Measurements from ENCODE around the gene C18orf63.
A peak's percentile ranks its signal among the peaks of the same experiment; 100 is the strongest.
"Not testable (repeated sequence)": the region's sequence is repeated elsewhere in the genome, so short reads cannot be mapped to it uniquely, and the experiment has no call there.

C18orf63 gene

DNA sequence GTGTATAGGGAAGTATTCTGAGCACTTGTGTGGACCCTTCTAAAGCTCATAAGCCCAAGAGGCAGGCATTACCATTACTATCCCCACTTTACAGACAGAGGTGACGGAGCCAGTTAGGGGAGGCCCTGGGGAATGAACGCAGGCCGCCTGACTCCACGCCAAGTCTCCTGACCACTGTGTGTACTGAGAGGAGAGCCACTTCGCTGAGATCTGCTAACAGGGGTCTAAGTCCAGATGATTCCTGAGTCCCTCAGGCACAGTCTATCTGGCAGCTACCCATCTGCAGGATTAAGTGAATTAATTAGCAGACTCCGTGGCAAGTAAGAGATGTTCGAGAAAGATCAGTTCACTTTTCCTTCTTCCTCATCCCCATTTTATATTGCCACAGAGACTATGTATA, 37.6 kb upstream of the C18orf63 start:
- Histone ChIP-seq H3K27ac (ENCODE audit: low read depth in 2 of 2, low read length in 2 of 2) (no peak overlapping the region), H3K27me3 (ENCODE audit: control insufficient read depth in 2 of 2, insufficient read depth in 2 of 2, low read length in 2 of 2) (no peaks in the 10 kb centered on the region), H3K9me3 (ENCODE audit: control insufficient read depth in 2 of 2, low read length in 2 of 2) (no peaks in the 10 kb centered on the region), H3K36me3 (ENCODE audit: control insufficient read depth in 2 of 2, insufficient read depth in 2 of 2, low read length in 2 of 2) (no peaks in the 10 kb centered on the region), H3K4me1 (ENCODE audit: control insufficient read depth in 2 of 2, insufficient read depth in 2 of 2, low read length in 2 of 2) (peaks cover 13 to 18% of the 10 kb centered on the region in 2 donors), H3K4me3 (ENCODE audit: low read length in 2 of 2) (no peak overlapping the region), H3K9ac (ENCODE audit: low read depth in 1 of 2, low read length in 2 of 2) (no peak overlapping the region)

- no peak overlapping the region for H3K27ac ChIP-seq (ENCODE audit: low read depth in 2 of 2, low read length in 2 of 2)
- H3K9me3 ChIP-seq (ENCODE audit: control insufficient read depth in 2 of 2, low read length in 2 of 2), result no peaks in the 10 kb centered on the region
- no peak overlapping the region for H3K9ac ChIP-seq (ENCODE audit: low read depth in 1 of 2, low read length in 2 of 2)
- no peak overlapping the region for H3K4me3 ChIP-seq (ENCODE audit: low read length in 2 of 2)
- H3K36me3 ChIP-seq (ENCODE audit: control insufficient read depth in 2 of 2, insufficient read depth in 2 of 2, low read length in 2 of 2), result no peaks in the 10 kb centered on the region
- H3K4me1 ChIP-seq (ENCODE audit: control insufficient read depth in 2 of 2, insufficient read depth in 2 of 2, low read length in 2 of 2), result peaks cover 14 to 21% of the 10 kb centered on the region in 2 donors
- no peaks in the 10 kb centered on the region for H3K27me3 ChIP-seq (ENCODE audit: control insufficient read depth in 2 of 2, insufficient read depth in 2 of 2, low read length in 2 of 2)
Observed at GRCh38 chr18:74278983-74279382, 36.7 kb upstream of the C18orf63 start.

- Histone ChIP-seq H3K27ac (ENCODE audit: low read depth in 2 of 2, low read length in 2 of 2) (no peak overlapping the region), H3K4me1 (ENCODE audit: control insufficient read depth in 2 of 2, insufficient read depth in 2 of 2, low read length in 2 of 2) (peaks cover 18 to 27% of the 10 kb centered on the region in 2 donors), H3K4me3 (ENCODE audit: low read length in 2 of 2) (no peak overlapping the region), H3K36me3 (ENCODE audit: control insufficient read depth in 2 of 2, insufficient read depth in 2 of 2, low read length in 2 of 2) (no peaks in the 10 kb centered on the region), H3K27me3 (ENCODE audit: control insufficient read depth in 2 of 2, insufficient read depth in 2 of 2, low read length in 2 of 2) (no peaks in the 10 kb centered on the region), H3K9me3 (ENCODE audit: control insufficient read depth in 2 of 2, low read length in 2 of 2) (no peaks in the 10 kb centered on the region), H3K9ac (ENCODE audit: low read depth in 1 of 2, low read length in 2 of 2) (no peak overlapping the region)
Observed at GRCh38 chr18:74281011-74281979, 34.3 kb upstream of the C18orf63 start.

GRCh38 chr18:74281980-74282754, 33.5 kb upstream of the C18orf63 start:
- H3K4me1 ChIP-seq (ENCODE audit: control insufficient read depth in 2 of 2, insufficient read depth in 2 of 2, low read length in 2 of 2), result peaks cover 18 to 27% of the 10 kb centered on the region in 2 donors
- H3K27me3 ChIP-seq (ENCODE audit: control insufficient read depth in 2 of 2, insufficient read depth in 2 of 2, low read length in 2 of 2), result no peaks in the 10 kb centered on the region
- no peaks in the 10 kb centered on the region for H3K9me3 ChIP-seq (ENCODE audit: control insufficient read depth in 2 of 2, low read length in 2 of 2)
- no peak overlapping the region for H3K9ac ChIP-seq (ENCODE audit: low read depth in 1 of 2, low read length in 2 of 2)
- H3K36me3 ChIP-seq (ENCODE audit: control insufficient read depth in 2 of 2, insufficient read depth in 2 of 2, low read length in 2 of 2), result no peaks in the 10 kb centered on the region
- H3K4me3 ChIP-seq (ENCODE audit: low read length in 2 of 2), result no peak overlapping the region
- peak overlapping the region in 1 of 2 donors; percentile 44 for H3K27ac ChIP-seq (ENCODE audit: low read depth in 2 of 2, low read length in 2 of 2)

DNA sequence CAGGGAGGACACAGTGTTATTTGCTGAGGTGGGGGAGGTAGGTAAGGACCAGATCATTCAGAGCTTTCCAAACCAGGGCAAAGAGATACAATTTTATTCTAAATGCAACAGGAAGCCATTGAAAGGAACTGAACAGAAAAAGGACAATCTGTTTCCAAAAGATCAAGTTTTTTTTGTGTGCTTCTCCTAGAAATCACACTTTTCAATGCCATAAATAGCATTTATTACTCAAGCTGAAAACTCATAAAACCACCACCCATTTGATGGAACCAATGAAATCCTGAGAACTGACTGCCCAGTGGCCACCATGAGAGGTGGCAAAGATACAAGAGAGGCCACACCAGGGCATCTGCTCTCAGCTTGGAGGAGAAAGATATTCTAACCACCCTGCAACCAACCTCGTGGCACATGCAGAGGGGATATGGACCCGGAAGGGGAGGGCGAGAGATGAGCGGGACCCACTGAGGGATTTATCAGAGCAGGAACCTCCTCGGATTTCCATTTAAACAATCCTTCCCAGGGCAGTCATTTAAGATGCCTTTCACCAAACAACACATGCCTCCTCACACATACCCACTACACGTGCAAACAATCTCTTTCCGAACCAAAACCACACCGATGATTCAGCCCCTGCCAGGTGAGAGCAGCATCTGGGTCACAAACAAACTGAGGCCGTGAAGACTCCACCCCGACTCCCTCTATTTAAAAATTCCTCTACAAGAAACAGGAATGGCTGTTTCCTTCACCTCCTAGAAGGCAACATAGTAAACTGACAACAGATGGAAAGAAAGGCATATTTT, 32.7 kb upstream of the C18orf63 start:
- Histone ChIP-seq H3K4me1 (ENCODE audit: control insufficient read depth in 2 of 2, insufficient read depth in 2 of 2, low read length in 2 of 2) (peaks cover 18 to 27% of the 10 kb centered on the region in 2 donors), H3K36me3 (ENCODE audit: control insufficient read depth in 2 of 2, insufficient read depth in 2 of 2, low read length in 2 of 2) (no peaks in the 10 kb centered on the region), H3K27ac (ENCODE audit: low read depth in 2 of 2, low read length in 2 of 2) (no peak overlapping the region), H3K27me3 (ENCODE audit: control insufficient read depth in 2 of 2, insufficient read depth in 2 of 2, low read length in 2 of 2) (no peaks in the 10 kb centered on the region), H3K9me3 (ENCODE audit: control insufficient read depth in 2 of 2, low read length in 2 of 2) (no peaks in the 10 kb centered on the region), H3K4me3 (ENCODE audit: low read length in 2 of 2) (no peak overlapping the region), H3K9ac (ENCODE audit: low read depth in 1 of 2, low read length in 2 of 2) (no peak overlapping the region)

DNA sequence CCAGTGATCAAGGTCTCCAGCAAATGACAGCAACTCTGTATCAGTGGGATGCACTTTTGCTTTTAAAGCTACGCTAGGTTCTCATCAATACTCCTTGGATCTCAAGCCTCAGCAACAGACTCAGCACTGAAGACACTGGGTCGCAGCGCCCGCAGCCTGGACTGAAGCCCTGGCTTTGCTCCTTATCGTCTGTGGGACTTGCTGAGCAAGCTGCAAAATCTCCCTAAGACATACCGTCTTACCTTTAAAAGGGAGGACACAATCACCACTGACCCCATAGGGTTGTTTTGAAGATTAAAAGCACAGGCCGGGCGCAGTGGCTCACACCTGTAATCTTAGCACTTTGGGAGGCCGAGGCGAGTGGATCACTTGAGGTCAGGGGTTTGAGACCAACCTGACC, 32.0 kb upstream of the C18orf63 start:
- Histone ChIP-seq H3K4me1 (ENCODE audit: control insufficient read depth in 2 of 2, insufficient read depth in 2 of 2, low read length in 2 of 2) (peaks cover 18 to 27% of the 10 kb centered on the region in 2 donors), H3K9ac (ENCODE audit: low read depth in 1 of 2, low read length in 2 of 2) (no peak overlapping the region), H3K27me3 (ENCODE audit: control insufficient read depth in 2 of 2, insufficient read depth in 2 of 2, low read length in 2 of 2) (no peaks in the 10 kb centered on the region), H3K4me3 (ENCODE audit: low read length in 2 of 2) (no peak overlapping the region), H3K27ac (ENCODE audit: low read depth in 2 of 2, low read length in 2 of 2) (no peak overlapping the region), H3K9me3 (ENCODE audit: control insufficient read depth in 2 of 2, low read length in 2 of 2) (no peaks in the 10 kb centered on the region), H3K36me3 (ENCODE audit: control insufficient read depth in 2 of 2, insufficient read depth in 2 of 2, low read length in 2 of 2) (no peaks in the 10 kb centered on the region)

- H3K4me3 ChIP-seq (ENCODE audit: low read length in 2 of 2), result no peak overlapping the region
- peak overlapping the region; percentile 20 to 24 for H3K27ac ChIP-seq (ENCODE audit: low read depth in 2 of 2, low read length in 2 of 2)
- peaks cover 18 to 27% of the 10 kb centered on the region in 2 donors for H3K4me1 ChIP-seq (ENCODE audit: control insufficient read depth in 2 of 2, insufficient read depth in 2 of 2, low read length in 2 of 2)
- H3K9ac ChIP-seq (ENCODE audit: low read depth in 1 of 2, low read length in 2 of 2), result no peak overlapping the region
- no peaks in the 10 kb centered on the region for H3K9me3 ChIP-seq (ENCODE audit: control insufficient read depth in 2 of 2, low read length in 2 of 2)
- no peaks in the 10 kb centered on the region for H3K27me3 ChIP-seq (ENCODE audit: control insufficient read depth in 2 of 2, insufficient read depth in 2 of 2, low read length in 2 of 2)
- H3K36me3 ChIP-seq (ENCODE audit: control insufficient read depth in 2 of 2, insufficient read depth in 2 of 2, low read length in 2 of 2), result no peaks in the 10 kb centered on the region
Observed at GRCh38 chr18:74284191-74284979, 31.3 kb upstream of the C18orf63 start.

DNA sequence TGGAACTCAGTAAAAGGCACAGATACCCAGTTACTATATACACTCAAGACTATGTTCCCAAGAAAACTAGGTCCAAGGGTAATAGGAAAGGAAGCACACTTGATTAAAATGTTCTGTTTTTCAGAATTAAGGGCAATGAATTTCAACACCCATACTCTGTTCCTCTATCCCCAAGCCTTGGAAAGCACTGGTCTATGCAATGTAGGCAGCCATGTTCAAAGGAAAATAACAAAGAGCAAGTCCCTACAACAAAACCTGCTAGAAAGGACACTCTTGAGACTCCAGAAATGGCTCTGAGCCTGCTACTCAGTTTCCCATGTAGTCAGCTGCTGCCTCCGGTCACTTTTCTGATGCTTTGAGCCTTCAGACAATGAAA, 30.7 kb upstream of the C18orf63 start:
- H3K27ac ChIP-seq (ENCODE audit: low read depth in 2 of 2, low read length in 2 of 2), result peak overlapping the region in 1 of 2 donors; percentile 20
- no peak overlapping the region for H3K4me3 ChIP-seq (ENCODE audit: low read length in 2 of 2)
- H3K4me1 ChIP-seq (ENCODE audit: control insufficient read depth in 2 of 2, insufficient read depth in 2 of 2, low read length in 2 of 2), result peaks cover 18 to 27% of the 10 kb centered on the region in 2 donors
- H3K9ac ChIP-seq (ENCODE audit: low read depth in 1 of 2, low read length in 2 of 2), result no peak overlapping the region
- H3K27me3 ChIP-seq (ENCODE audit: control insufficient read depth in 2 of 2, insufficient read depth in 2 of 2, low read length in 2 of 2), result no peaks in the 10 kb centered on the region
- no peaks in the 10 kb centered on the region for H3K9me3 ChIP-seq (ENCODE audit: control insufficient read depth in 2 of 2, low read length in 2 of 2)
- no peaks in the 10 kb centered on the region for H3K36me3 ChIP-seq (ENCODE audit: control insufficient read depth in 2 of 2, insufficient read depth in 2 of 2, low read length in 2 of 2)

DNA sequence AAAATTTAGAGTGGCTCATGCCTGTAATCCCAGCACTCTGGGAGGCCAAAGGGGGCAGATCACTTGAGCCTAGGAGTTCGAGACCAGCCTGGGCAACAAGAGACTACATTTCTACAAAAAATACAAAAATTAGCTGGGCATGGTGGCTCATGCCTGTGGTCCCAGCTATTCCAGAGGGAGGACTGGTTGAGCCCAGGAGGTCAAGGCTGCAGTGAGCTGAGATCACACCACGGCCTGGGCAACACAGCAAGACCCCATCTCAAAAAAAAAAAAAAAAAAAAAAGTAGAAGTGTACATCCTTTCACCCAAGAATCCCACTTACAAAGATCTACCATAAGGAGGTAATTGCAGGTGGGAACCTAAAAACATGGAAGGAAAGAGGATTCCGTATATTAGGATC, 30.1 kb upstream of the C18orf63 start:
- H3K9ac ChIP-seq (ENCODE audit: low read depth in 1 of 2, low read length in 2 of 2); H3K27ac ChIP-seq (ENCODE audit: low read depth in 2 of 2, low read length in 2 of 2); H3K4me3 ChIP-seq (ENCODE audit: low read length in 2 of 2); H3K36me3 ChIP-seq (ENCODE audit: control insufficient read depth in 2 of 2, insufficient read depth in 2 of 2, low read length in 2 of 2); H3K27me3 ChIP-seq (ENCODE audit: control insufficient read depth in 2 of 2, insufficient read depth in 2 of 2, low read length in 2 of 2); H3K9me3 ChIP-seq (ENCODE audit: control insufficient read depth in 2 of 2, low read length in 2 of 2): not testable (repeated sequence)
- H3K4me1 ChIP-seq (ENCODE audit: control insufficient read depth in 2 of 2, insufficient read depth in 2 of 2, low read length in 2 of 2), result peaks cover 20 to 28% of the 10 kb centered on the region in 2 donors

All from mucosa of rectum (tissue), 2 donors.